ENCODE measurements around the gene TPCN1. TPM values are rescaled to one million over a fixed set of nuclear protein-coding genes. Genes with fewer than 3 reads are reported as not detected.
A peak's percentile ranks its signal among the peaks of the same experiment; 100 is the strongest.

TPCN1 gene
- total and polyA plus RNA-seq, 2 donors from 2014 or later: 38.4 to 93.3 TPM

DNA sequence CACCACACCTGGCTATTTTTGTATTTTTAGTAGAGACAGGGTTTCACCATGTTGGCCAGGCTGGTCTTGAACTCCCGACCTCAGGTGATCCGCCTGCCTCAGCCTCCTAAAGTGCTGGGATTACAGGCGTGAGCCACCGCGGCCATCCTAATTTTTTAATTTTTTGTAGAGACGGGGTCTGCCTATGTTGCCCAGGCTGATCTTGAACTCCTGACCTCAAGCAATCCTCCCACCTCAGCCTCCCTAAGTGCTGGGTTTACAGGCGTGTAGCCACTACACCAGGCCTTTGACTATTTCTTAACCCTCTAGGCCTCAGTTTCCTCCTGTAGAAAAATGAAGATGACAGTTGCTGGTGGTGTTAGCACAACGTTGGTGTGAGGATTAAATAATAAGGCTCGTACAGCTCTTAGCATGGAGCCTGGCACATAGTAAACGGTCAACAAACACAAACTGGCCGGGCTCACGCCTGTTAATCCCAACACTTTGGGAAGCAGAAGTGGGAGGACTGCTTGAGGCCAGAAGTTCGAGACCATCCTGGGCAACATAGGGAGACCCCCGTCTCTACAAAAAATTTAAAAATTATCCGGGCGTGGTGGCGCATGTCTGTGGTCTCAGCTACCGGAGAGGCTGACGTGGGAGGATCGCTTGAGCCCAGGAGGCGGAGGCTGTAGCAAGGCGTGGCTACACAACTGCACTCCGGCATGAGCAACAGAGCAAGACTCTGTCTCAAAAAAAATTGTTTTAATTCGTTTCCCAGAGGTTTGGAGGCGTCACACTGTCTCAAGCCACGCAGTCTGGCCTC lies 37.0 kb upstream of the TPCN1 start:
- DNase-seq: peak in 1 of 5 donors; percentile 88
- intact Hi-C loops (cut with DNase I): no loop called here
- Histone ChIP-seq H3K9ac (ENCODE audit: low read length in 3 of 3) (peak overlapping the region; percentile 65 to 92 (median 84)), H3K4me1 (ENCODE audit: control insufficient read depth in 2 of 3, insufficient read depth in 2 of 3, low read depth in 1 of 3, low read length in 3 of 3) (peaks cover 0 to 11% (median 0%) of the 10 kb centered on the region in 3 donors), H3K27me3 (ENCODE audit: control insufficient read depth, insufficient read depth, low read length) (no peaks in the 10 kb centered on the region), H3K4me3 (ENCODE audit: low read length in 3 of 3) (peak overlapping the region; percentile 90 to 94 (median 92)), H3K27ac (ENCODE audit: low read depth in 2 of 2, low read length in 2 of 2) (peak overlapping the region in 1 of 2 donors; percentile 95), H3K36me3 (ENCODE audit: control insufficient read depth in 2 of 3, insufficient read depth in 3 of 3, low read length in 3 of 3) (peaks cover 1 to 16% (median 12%) of the 10 kb centered on the region in 3 donors), H3K9me3 (ENCODE audit: control insufficient read depth in 2 of 3, insufficient read depth in 1 of 3, low read length in 3 of 3) (no peaks in the 10 kb centered on the region)
- TF ChIP-seq, protein P1, sequence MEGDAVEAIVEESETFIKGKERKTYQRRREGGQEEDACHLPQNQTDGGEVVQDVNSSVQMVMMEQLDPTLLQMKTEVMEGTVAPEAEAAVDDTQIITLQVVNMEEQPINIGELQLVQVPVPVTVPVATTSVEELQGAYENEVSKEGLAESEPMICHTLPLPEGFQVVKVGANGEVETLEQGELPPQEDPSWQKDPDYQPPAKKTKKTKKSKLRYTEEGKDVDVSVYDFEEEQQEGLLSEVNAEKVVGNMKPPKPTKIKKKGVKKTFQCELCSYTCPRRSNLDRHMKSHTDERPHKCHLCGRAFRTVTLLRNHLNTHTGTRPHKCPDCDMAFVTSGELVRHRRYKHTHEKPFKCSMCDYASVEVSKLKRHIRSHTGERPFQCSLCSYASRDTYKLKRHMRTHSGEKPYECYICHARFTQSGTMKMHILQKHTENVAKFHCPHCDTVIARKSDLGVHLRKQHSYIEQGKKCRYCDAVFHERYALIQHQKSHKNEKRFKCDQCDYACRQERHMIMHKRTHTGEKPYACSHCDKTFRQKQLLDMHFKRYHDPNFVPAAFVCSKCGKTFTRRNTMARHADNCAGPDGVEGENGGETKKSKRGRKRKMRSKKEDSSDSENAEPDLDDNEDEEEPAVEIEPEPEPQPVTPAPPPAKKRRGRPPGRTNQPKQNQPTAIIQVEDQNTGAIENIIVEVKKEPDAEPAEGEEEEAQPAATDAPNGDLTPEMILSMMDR (IDR thresholded peaks at IDR 0.05; ENCODE audit: borderline replicate concordance, extremely low read depth, insufficient read depth): no peak
- FAIRE-seq: no peak

DNA sequence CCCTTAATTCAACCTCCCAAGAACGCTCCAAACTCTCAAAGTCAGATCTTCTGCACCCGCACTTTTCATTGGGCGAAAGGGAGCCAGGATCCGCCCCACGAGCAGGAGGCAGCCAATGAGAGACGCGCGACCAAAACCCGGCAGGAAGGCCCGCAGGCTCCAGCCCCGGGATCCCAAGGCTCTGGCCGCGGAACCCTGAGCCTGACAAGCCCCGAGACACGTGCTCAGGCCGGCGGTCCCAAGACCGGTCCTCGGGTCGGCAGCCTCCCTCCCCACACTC lies 36.4 kb upstream of the TPCN1 start:
- intact Hi-C loops (cut with DNase I): no loop called here
- FAIRE-seq: no peak

DNA sequence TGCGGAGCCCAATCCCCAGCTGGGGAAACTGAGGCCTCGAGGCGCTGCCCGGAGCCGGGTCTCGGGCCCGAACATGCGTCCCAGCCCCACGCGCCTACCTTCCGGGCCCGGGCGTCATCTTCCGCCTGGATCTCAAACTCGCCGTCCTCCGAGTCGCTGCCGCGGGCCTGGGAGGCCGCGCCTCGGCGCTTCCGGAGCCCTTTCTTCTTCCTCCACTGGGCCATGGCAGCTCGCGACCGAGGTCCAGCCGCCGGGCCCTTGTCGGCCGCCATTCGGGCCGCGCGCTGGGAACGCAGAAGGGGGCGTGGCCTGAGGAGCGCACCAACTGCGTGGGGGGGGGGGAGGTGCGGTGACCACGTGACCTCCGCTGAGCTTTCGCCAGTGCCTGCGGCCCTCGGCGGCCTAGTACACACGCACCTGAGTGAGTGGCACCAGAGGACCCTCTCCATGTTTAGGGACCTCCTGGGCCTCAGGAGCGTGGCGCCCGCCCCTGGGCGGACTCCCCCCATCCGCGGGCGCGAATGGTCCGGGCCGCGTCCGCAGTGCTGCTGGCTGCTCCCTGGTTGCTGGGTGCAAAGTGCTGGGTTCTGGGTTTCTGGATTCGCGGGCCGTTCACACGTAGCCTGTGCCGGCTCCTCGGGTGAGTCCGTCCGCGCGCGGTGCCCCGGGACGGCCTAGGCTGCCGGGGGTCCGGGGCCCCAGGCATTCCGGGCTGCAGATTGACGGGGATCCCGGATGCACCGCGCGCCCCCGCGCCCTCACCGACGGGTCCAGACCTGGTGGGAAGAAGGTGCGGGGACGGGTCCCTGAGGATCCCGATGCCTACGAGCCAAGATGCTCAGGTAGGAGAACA lies 35.9 kb upstream of the TPCN1 start, which contains the start of the genes DDX54 and RITA1:
Gene DDX54 (minus strand): TSS at position 299 of the 853 bp plus-strand sequence. CDS start 27 bp downstream, at position 272.
Gene RITA1 (plus strand): TSS at position 542 of the 853 bp plus-strand sequence. CDS start 1,026 bp downstream, outside the sequence.
- Histone ChIP-seq H3K9me3 (ENCODE audit: control insufficient read depth in 2 of 3, insufficient read depth in 1 of 3, low read length in 3 of 3) (no peaks in the 10 kb centered on the region), H3K27me3 (ENCODE audit: control insufficient read depth, insufficient read depth, low read length) (no peaks in the 10 kb centered on the region), H3K36me3 (ENCODE audit: control insufficient read depth in 2 of 3, insufficient read depth in 3 of 3, low read length in 3 of 3) (peaks cover 2 to 8% (median 6%) of the 10 kb centered on the region in 3 donors), H3K4me3 (ENCODE audit: low read length in 3 of 3) (peak within 1 kb of the TSS; percentile 90 to 94 (median 92)), H3K4me1 (ENCODE audit: control insufficient read depth in 2 of 3, insufficient read depth in 2 of 3, low read depth in 1 of 3, low read length in 3 of 3) (peaks cover 0 to 11% (median 0%) of the 10 kb centered on the region in 3 donors), H3K27ac (ENCODE audit: low read depth in 2 of 2, low read length in 2 of 2) (peak within 1 kb of the TSS; percentile 95 to 96), H3K9ac (ENCODE audit: low read length in 3 of 3) (peak within 1 kb of the TSS; percentile 84 to 92 (median 86))
- no peak for FAIRE-seq
- intact Hi-C loops (cut with DNase I): no loop called here
- DNase-seq: peak; percentile 88 to 94 (median 90)
- TF ChIP-seq, protein P1 (IDR thresholded peaks at IDR 0.05; ENCODE audit: borderline replicate concordance, extremely low read depth, insufficient read depth): no peak

More for the DNA sequence above, 36.4 kb upstream of the TPCN1 start:
- Histone ChIP-seq H3K9ac (ENCODE audit: low read length in 3 of 3) (peak overlapping the region; percentile 65 to 92 (median 84)), H3K27ac (ENCODE audit: low read depth in 2 of 2, low read length in 2 of 2) (peak overlapping the region; percentile 95 to 96), H3K36me3 (ENCODE audit: control insufficient read depth in 2 of 3, insufficient read depth in 3 of 3, low read length in 3 of 3) (peaks cover 2 to 11% (median 10%) of the 10 kb centered on the region in 3 donors), H3K9me3 (ENCODE audit: control insufficient read depth in 2 of 3, insufficient read depth in 1 of 3, low read length in 3 of 3) (no peaks in the 10 kb centered on the region), H3K4me1 (ENCODE audit: control insufficient read depth in 2 of 3, insufficient read depth in 2 of 3, low read depth in 1 of 3, low read length in 3 of 3) (peaks cover 0 to 11% (median 0%) of the 10 kb centered on the region in 3 donors), H3K27me3 (ENCODE audit: control insufficient read depth, insufficient read depth, low read length) (no peaks in the 10 kb centered on the region), H3K4me3 (ENCODE audit: low read length in 3 of 3) (peak overlapping the region; percentile 90 to 94 (median 92))
- DNase-seq: peak; percentile 90 to 96 (median 95)
- TF ChIP-seq, protein P1 (IDR thresholded peaks at IDR 0.05; ENCODE audit: borderline replicate concordance, extremely low read depth, insufficient read depth): no peak

Data from kidney (tissue), 14 donors.